Measurements from ENCODE around the gene VSX2.

Gene VSX2

GRCh38 chr14:74223016-74223415 lies 16.2 kb upstream of the VSX2 start:
- no peak for DNase-seq (ENCODE audit: low spot score)

GRCh38 chr14:74231784-74232183 lies 7.5 kb upstream of the VSX2 start:
- DNase-seq (ENCODE audit: low spot score): no peak

GRCh38 chr14:74235017-74235416 lies 4.2 kb upstream of the VSX2 start:
- no peak for DNase-seq (ENCODE audit: low spot score)

- no peak for DNase-seq (ENCODE audit: low spot score)
Measured at GRCh38 chr14:74237441-74237840, 1.8 kb upstream of the VSX2 start.

GRCh38 chr14:74239848-74240793 lies 872 bp downstream of the VSX2 start:
- DNase-seq (ENCODE audit: low spot score): peak; percentile 40

- peak; percentile 40 for DNase-seq (ENCODE audit: low spot score)
Measured at GRCh38 chr14:74240794-74241651, 1.8 kb downstream of the VSX2 start.

- DNase-seq (ENCODE audit: low spot score): no peak
Measured at GRCh38 chr14:74241652-74242017, 2.4 kb downstream of the VSX2 start.

GRCh38 chr14:74242021-74242779 lies 3.0 kb downstream of the VSX2 start:
- DNase-seq (ENCODE audit: low spot score): no peak

- DNase-seq (ENCODE audit: low spot score): no peak
Measured at GRCh38 chr14:74242780-74243042, 3.5 kb downstream of the VSX2 start.

- no peak for DNase-seq (ENCODE audit: low spot score)
Measured at GRCh38 chr14:74243051-74243450, 3.8 kb downstream of the VSX2 start.

GRCh38 chr14:74244115-74244514 lies 4.9 kb downstream of the VSX2 start:
- DNase-seq (ENCODE audit: low spot score): no peak

GRCh38 chr14:74245292-74245691 lies 6.0 kb downstream of the VSX2 start:
- DNase-seq (ENCODE audit: low spot score): no peak

GRCh38 chr14:74246542-74246941 lies 7.3 kb downstream of the VSX2 start:
- DNase-seq (ENCODE audit: low spot score): no peak

GRCh38 chr14:74248017-74248416 lies 8.8 kb downstream of the VSX2 start:
- DNase-seq (ENCODE audit: low spot score): no peak

- DNase-seq (ENCODE audit: low spot score): no peak
Measured at GRCh38 chr14:74249433-74250375, 10.5 kb downstream of the VSX2 start.

- DNase-seq (ENCODE audit: low spot score): no peak
Measured at GRCh38 chr14:74255281-74255680, 16.0 kb downstream of the VSX2 start.

GRCh38 chr14:74257078-74257940 lies 18.1 kb downstream of the VSX2 start:
- peak; percentile 92 for DNase-seq (ENCODE audit: low spot score)

- DNase-seq (ENCODE audit: low spot score): no peak
Measured at GRCh38 chr14:74257941-74258763, 18.9 kb downstream of the VSX2 start.

GRCh38 chr14:74258764-74259035 lies 19.5 kb downstream of the VSX2 start:
- no peak for DNase-seq (ENCODE audit: low spot score)

GRCh38 chr14:74259513-74259912 lies 20.3 kb downstream of the VSX2 start:
- DNase-seq (ENCODE audit: low spot score): no peak
